OCI-LY3 (cell line): ENCODE data around the gene TIMM10.

ENCODE experiments used
- CTCF ChIP-seq: fragments of 200-600, 300-600 bp; sonication (generic); IDR thresholded peaks from 2 replicates; pipeline ENCODE4 v1.5.1; 2014; ENCODE audit warnings: antibody characterized with exemption, low read length, low read depth
- EZH2phosphoT487 ChIP-seq: fragments of 200-600 bp; shearing (Covaris generic); IDR thresholded peaks from 2 replicates; pipeline ENCODE4 v1.6.1; 2018; ENCODE audit warnings: antibody characterized with exemption, mixed run types, low read depth

GRCh38 chr11:57523419-57523818, 7.1 kb downstream of the TIMM10 start:
- TF ChIP-seq CTCF: no peak
- TF ChIP-seq EZH2phosphoT487: no peak
